ENCODE measurements around the gene NPC2.
"Not testable (repeated sequence)": the region's sequence is repeated elsewhere in the genome, so short reads cannot be mapped to it uniquely, and the experiment has no call there.

Gene NPC2

DNA sequence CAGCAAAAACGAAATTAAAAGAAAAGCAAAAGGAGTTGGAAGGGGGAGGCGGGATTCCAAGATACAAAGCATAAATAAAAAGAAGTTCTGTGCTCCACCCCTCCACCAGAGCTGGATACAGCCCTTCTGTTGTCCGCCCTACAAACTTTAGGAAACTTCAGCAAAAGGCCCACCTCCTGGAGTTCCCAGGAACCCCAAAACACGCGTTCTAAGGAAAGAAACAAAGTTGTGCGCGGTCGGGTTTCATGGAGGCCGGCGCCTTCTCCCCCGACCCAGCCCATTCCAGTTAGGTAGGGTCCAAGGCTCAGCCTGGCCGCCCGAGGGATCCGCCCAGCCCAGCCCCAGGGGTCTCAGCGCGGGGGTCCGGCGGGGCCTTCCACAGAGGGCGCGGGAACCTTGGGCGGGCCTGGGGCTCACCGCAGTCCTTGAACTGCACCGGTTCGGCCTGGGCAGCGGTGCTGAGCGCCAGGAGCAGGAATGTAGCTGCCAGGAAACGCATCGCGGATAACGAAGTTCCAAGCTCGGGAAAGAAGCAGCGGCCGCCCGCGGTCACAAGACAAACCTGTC is at the start of gene NPC2:
Gene NPC2 (minus strand): TSS at position 530 of the 567 bp plus-strand sequence. CDS start 31 bp downstream, at position 499.
- no peak for DNase-seq (ENCODE audit: low read depth)

GRCh38 chr14:74542056-74542685 is 49.1 kb upstream of the NPC2 start:
- DNase-seq (ENCODE audit: low read depth) = no peak

DNA sequence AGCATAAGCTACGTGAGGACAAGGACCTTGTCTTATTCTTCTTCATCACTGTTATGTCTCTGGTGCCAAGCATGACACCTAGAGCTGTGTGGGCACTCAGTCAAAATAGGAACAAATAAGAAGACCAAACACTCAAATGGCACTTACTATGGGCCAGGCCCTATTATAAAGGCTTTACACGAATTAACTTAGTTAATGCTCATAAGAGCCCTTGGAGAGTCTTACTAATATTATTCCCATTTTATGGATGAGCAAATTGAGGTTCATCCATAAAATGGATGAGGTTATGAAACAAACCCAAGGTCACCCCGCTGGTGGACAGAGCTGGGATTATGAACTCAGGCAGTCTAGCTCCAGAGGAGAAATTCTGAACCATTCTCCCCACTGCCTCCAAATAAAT is 48.1 kb upstream of the NPC2 start:
- no peak for DNase-seq (ENCODE audit: low read depth)

- DNase-seq (ENCODE audit: low read depth) = no peak
Measured at GRCh38 chr14:74539503-74539902, 46.4 kb upstream of the NPC2 start.

- no peak for DNase-seq (ENCODE audit: low read depth)
Measured at GRCh38 chr14:74538411-74539391, 45.6 kb upstream of the NPC2 start.

- DNase-seq (ENCODE audit: low read depth) = not testable (repeated sequence)
Measured at GRCh38 chr14:74536336-74536735, 43.2 kb upstream of the NPC2 start.

GRCh38 chr14:74535756-74536325 is 42.7 kb upstream of the NPC2 start:
- DNase-seq (ENCODE audit: low read depth) = no peak

DNA sequence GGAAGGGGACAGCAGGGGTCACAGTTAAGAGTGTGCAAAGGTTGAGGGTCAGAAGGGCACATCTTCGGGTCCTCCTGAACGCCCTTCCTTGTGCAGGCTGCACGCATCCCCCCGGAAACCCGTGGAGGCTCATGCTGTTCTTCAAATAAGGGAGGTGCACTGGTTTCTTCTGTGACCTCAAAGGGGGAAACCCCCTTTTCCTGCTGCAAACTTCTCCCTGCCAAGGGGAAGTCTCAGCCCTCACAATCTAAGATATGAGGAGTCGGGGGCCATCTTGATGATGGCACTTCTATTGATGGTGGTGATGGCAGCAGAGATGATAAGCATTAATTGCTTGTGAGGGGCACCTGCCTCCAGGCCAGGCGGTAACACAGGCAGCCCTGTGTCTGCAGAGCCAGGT is 40.5 kb upstream of the NPC2 start:
- no peak for DNase-seq (ENCODE audit: low read depth)

DNA sequence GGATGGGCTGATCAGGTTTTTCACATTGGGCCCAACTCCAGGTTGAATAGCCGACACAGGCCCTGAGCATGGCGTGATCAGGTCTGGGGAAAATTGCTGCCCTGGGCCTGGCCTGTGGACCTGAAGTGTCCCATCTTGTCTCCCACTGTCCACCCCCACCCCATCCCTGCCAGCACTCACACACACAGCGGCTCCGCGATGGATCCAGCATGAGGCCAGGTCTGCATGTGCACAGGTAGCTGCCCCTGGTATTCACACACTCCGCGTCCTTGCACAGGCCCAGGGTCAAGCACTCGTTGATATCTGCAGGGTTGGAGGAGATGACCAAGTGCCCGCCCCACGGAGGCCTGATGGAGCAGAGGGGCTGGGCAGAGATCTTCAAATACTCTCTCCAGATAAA is 39.1 kb upstream of the NPC2 start:
- DNase-seq (ENCODE audit: low read depth) = no peak

DNA sequence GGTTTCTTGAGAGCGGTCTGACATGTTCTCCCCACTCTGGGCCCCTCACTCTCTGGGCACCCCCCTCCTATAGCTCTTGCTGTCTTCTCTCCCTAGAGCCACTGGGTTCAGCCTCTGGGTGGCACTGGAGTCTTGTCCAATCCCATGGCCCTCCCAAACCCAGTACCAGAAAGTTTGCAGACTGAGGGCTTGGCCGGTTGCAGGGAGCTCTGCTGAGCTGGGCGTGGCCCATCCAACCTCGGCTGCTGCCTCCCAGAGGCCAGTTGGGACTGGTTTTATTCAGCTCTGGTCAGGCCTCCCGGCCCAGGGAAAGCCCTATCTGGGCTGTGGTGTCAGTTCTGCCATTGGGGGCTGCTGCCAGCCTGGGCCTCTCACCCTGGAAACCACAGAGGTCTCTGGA is 38.4 kb upstream of the NPC2 start:
- DNase-seq (ENCODE audit: low read depth) = no peak

DNA sequence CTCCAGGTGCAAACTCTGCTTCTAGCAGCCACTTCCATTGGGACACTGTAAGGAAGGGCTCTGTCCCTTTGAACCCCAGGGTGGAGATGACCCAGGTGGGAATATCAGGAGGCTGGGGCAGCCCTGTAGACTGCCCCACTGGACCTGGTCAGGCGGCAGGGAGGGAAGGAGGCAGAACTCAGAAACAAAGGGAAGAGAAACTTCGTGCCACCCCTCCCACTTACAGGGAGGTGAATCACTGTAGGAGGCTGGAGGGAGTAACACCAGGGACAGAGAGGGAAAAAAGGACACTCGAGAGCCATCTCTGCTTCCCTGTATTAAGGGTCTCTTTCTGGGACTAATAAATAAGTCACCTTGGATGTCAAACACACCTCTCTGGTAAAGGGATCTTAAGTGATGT is 37.9 kb upstream of the NPC2 start:
- no peak for DNase-seq (ENCODE audit: low read depth)

DNA sequence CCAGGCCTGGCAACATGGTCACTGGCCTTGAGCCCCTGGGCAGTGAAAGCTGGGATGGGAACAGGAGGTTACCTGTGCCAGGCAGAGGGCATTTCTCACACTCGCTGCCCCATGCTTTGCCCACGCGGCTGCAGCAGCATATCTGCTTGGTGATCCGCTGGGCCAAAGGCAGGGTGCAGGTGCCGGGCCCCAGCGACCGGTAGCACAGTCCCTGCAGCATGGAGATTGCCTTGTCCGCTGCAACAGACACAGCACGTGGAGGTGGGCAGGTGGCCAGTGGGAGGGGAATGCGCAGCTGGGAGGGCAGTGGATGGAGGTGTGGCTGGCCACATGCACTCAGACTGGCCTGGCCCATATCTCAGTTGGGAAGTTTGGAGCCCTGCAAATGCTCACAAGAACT is 35.8 kb upstream of the NPC2 start:
- no peak for DNase-seq (ENCODE audit: low read depth)

GRCh38 chr14:74528406-74528805 is 35.3 kb upstream of the NPC2 start:
- no peak for DNase-seq (ENCODE audit: low read depth)

DNA sequence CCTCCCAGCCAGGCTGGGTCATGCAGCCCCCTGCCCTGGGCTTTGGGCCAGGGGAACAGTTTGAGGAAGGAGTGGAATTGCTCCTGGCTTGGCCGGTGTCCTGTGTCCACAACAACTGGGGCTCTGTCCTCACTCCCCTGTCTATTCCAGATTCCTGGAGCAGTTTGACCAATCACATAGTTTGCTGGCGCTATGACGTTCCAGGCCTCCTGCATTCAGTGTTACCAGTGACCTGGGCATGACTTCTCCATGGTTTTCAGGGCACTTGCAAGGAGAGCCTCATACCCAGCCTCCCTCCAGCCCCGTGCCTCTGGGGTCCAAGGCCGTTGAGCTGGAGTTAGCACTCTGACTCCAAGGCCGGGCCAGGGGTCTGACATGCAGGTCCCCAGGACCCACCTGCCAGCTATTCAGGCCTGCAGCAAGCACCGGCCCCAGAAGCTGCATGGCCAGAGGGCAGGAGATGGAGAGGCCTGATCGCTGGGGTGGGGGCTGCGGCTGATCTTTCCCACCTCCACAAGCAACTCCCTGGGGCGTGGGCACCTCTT is 34.7 kb upstream of the NPC2 start:
- DNase-seq (ENCODE audit: low read depth) = no peak

GRCh38 chr14:74526854-74527585 is 33.9 kb upstream of the NPC2 start:
- DNase-seq (ENCODE audit: low read depth) = no peak

GRCh38 chr14:74525361-74525851 is 32.3 kb upstream of the NPC2 start:
- no peak for DNase-seq (ENCODE audit: low read depth)

DNA sequence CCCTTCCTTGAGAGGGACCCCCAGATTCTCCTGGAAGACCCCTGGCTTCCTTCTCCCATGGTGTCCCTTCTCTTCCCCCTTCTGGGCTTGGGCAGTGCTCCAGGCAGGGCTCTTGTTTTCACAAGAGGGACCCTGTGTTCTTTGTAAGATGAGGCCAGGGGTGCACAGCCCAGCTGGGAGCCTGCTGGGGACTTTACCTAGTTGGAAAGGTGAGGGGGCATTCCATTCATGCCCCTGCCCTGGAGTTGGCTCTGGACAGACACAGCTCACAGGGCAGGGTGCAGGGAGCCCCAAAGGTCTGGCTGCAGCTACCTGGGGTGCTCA is 31.7 kb upstream of the NPC2 start:
- DNase-seq (ENCODE audit: low read depth) = no peak

DNA sequence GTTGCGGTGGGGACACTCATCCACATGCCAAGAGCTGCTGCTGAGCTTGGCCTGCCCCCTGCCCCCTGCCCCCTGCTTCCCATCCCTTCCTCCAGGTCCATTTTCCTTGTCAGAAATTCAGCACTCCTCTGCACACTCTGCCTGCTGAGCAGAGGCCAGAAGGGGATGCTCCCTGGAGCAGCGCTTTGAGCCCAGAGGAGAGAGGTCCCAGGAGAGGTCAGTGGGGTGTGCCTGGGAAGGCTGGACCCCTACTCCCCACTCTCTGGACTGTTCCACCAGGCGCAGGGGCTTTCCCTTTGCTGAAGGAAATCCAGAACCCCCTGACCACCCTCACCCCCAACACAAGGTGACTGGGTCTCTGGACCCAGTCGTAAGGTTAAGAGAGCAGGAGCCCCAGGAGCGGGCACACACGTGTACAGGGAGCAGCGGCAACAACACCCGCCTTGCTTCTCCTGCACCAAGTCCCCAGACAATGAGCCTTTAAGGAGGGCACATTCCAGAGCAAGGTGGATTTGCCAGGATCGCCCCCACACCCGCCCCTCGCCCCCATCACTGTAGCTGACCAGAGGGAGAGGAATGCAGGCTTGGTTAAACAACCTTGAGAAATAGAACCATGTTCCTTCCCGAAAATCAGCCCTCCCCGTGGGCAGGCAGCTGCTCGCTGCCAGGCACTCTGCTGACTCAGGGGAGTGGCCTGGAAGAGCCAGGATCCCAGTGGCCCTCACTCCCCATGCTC is 31.1 kb upstream of the NPC2 start:
- no peak for DNase-seq (ENCODE audit: low read depth)

DNA sequence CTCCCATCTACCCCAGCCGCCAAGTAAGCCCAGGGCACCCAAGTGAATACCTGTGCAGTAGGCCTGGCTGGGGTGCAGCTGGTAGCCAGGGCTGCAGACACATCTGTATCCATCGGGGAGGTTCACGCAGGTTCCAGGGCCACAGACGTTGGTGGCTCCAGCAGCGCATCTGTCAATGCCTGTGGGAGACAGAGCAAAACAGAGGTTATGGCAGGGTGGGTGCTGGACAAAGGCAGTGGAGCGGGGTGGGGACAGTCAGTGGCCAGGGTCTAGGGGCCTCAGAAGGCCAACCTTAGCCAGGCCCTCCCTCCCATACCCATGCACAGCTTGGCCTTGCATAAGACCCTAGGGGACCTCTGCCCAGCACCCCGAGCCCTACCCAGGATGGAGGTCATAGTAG is 29.6 kb upstream of the NPC2 start:
- no peak for DNase-seq (ENCODE audit: low read depth)

DNA sequence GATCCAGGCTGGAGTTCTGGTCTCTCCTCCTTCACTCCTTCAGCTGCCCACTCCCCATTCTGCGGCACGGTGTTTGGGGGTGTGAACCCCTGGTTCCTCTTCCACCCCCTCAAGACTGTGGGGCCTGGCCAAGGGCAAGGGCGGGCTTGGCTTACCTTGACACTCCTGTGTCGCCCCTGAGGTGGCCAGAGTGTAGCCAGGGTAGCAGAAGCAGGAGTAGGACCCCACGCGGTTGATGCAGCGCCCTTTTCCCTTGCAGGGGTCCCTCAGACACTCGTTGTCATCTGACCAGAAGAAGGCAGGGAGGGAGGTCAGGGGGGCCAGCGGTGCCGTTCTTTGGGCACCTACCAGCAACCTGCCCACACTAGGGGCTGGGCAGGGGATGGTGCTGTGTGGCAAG is 28.7 kb upstream of the NPC2 start:
- DNase-seq (ENCODE audit: low read depth) = no peak
